H1 (cell line): ENCODE measurements around the gene HMG20A. TPM values are rescaled to one million over a fixed set of nuclear protein-coding genes. Genes with fewer than 3 reads are reported as not detected.

Experiments
- CTCF ChIA-PET: fragments of 300-600 bp; sonication (Branson Sonifier 250); formaldehyde crosslinking; loops from one replicate; lab custom pipeline; 2021; ENCODE audit not compliant: partially characterized antibody; lab: Charles Lee
- POLR2A ChIA-PET: fragments of 300-600 bp; sonication (Branson Sonifier 250); formaldehyde crosslinking; loops from one replicate; lab custom pipeline; 2021; ENCODE audit warnings: inconsistent platforms; ENCODE audit not compliant: partially characterized antibody; lab: Charles Lee
- DNase-seq, 2 experiments: peaks; one replicate each; pipeline versions ENCODE4 v3.0.0 to v3.0.0-alpha.2; 2010 to 2022; ENCODE audit warnings: low spot score in 2 of 2, low read depth in 1 of 2, mixed read lengths in 1 of 2
- FAIRE-seq: peaks from 2 replicates; lab custom pipeline; 2011; peaks lifted over from hg19 to GRCh38; lab: Jason Lieb, UNC
- H2AFZ ChIP-seq: 2 replicates; pipeline ENCODE4 v1.8.1; 2012; ENCODE audit warnings: low read length, inconsistent platforms
- H2AK5ac ChIP-seq: 2 replicates; pipeline ENCODE4 v1.6.1; 2013; ENCODE audit warnings: low read depth, low read length
- H2BK120ac ChIP-seq: replicated peaks from 2 replicates; pipeline ENCODE3; 2013; ENCODE audit warnings: low read depth, low read length, inconsistent platforms
- H2BK12ac ChIP-seq: 2 replicates; pipeline ENCODE4 v1.6.1; 2013; ENCODE audit warnings: low read depth, low read length
- H2BK15ac ChIP-seq: 2 replicates; pipeline ENCODE4 v1.6.1; 2013; ENCODE audit warnings: low read length
- H2BK20ac ChIP-seq: 2 replicates; pipeline ENCODE4 v1.6.1; 2013; ENCODE audit warnings: low read length
- H2BK5ac ChIP-seq: 2 replicates; pipeline ENCODE4 v1.6.1; 2013; ENCODE audit warnings: low read depth, low read length
- H3K14ac ChIP-seq: 2 replicates; pipeline ENCODE4 v1.6.1; 2013; ENCODE audit warnings: inconsistent platforms; ENCODE audit not compliant: insufficient read length
- H3K18ac ChIP-seq: 2 replicates; pipeline ENCODE4 v1.6.1; 2013; ENCODE audit warnings: low read length; ENCODE audit errors: extremely low read depth
- H3K23ac ChIP-seq: 2 replicates; pipeline ENCODE4 v1.6.1; 2013; ENCODE audit warnings: inconsistent platforms; ENCODE audit not compliant: insufficient read length
- H3K23me2 ChIP-seq: 2 replicates; pipeline ENCODE4 v1.6.1; 2013; ENCODE audit warnings: low read depth, low read length
- H3K27ac ChIP-seq: 2 replicates; pipeline ENCODE4 v1.6.1; 2011; ENCODE audit warnings: low read depth, low read length, inconsistent platforms
- H3K27me3 ChIP-seq, 4 experiments: replicated peaks in 1 of 4; 1 replicate in 1 of 4; 2 replicates in 3 of 4; pipeline versions ENCODE4 v1.6.1 to v1.8.1; 2011 to 2013; ENCODE audit warnings: low read length in 3 of 4, mild to moderate bottlenecking in 3 of 4, inconsistent platforms in 2 of 4, mixed read lengths in 2 of 4, moderate library complexity in 1 of 4; ENCODE audit not compliant: control insufficient read depth in 3 of 4, insufficient read depth in 3 of 4; ENCODE audit errors: extremely low read depth in 1 of 4
- H3K36me3 ChIP-seq, 4 experiments: 2 replicates each; pipeline versions ENCODE4 v1.6.1 to v1.8.1; 2011 to 2013; ENCODE audit warnings: mild to moderate bottlenecking in 4 of 4, low read length in 3 of 4, moderate library complexity in 2 of 4, control low read depth in 1 of 4, inconsistent platforms in 1 of 4; ENCODE audit not compliant: insufficient read depth in 4 of 4, control insufficient read depth in 2 of 4
- H3K4ac ChIP-seq: replicated peaks from 2 replicates; pipeline ENCODE3; 2013; ENCODE audit warnings: low read length, low read depth, mixed read lengths, inconsistent platforms; ENCODE audit not compliant: insufficient read length
- H3K4me1 ChIP-seq, 4 experiments: replicated peaks in 1 of 4; 1 replicate in 1 of 4; 2 replicates in 3 of 4; pipeline versions ENCODE4 v1.6.1 to v1.8.1; 2011 to 2013; ENCODE audit warnings: low read length in 3 of 4, inconsistent platforms in 2 of 4, mixed read lengths in 1 of 4; ENCODE audit not compliant: insufficient read depth in 4 of 4, control insufficient read depth in 3 of 4
- H3K4me2 ChIP-seq, 2 experiments: 2 replicates each; pipeline versions ENCODE4 v1.6.1 to v1.8.1; 2011 to 2013; ENCODE audit warnings: low read depth in 2 of 2, low read length in 2 of 2, control low read depth in 1 of 2, inconsistent platforms in 1 of 2, mild to moderate bottlenecking in 1 of 2; ENCODE audit not compliant: insufficient read depth in 1 of 2
- H3K4me3 ChIP-seq, 4 experiments: fragments of 200-600, 300-600 bp in 1 of 4; sonication (generic), shearing (Covaris generic), sonication (Bioruptor Twin) in 1 of 4; 2 replicates each; pipeline versions ENCODE4 v1.5.1 to v1.8.1; 2011 to 2016; ENCODE audit warnings: low read length in 4 of 4, low read depth in 3 of 4, control low read depth in 2 of 4, inconsistent platforms in 2 of 4, mild to moderate bottlenecking in 2 of 4, mixed read lengths in 1 of 4, moderate library complexity in 1 of 4; ENCODE audit not compliant: insufficient read depth in 2 of 4; ENCODE audit errors: extremely low read depth in 1 of 4
- H3K56ac ChIP-seq: replicated peaks from 2 replicates; pipeline ENCODE3; 2013; ENCODE audit warnings: low read depth, mild to moderate bottlenecking, mixed read lengths, low read length, inconsistent platforms; ENCODE audit not compliant: insufficient read length
- H3K79me1 ChIP-seq: 2 replicates; pipeline ENCODE4 v1.6.1; 2013; ENCODE audit warnings: low read depth, low read length, control low read depth
- H3K79me2 ChIP-seq, 2 experiments: 2 replicates each; pipeline versions ENCODE4 v1.6.1 to v1.8.1; 2012 to 2013; ENCODE audit warnings: low read length in 2 of 2, mild to moderate bottlenecking in 2 of 2, inconsistent platforms in 1 of 2; ENCODE audit not compliant: insufficient read depth in 2 of 2, control insufficient read depth in 1 of 2
- H3K9ac ChIP-seq, 4 experiments: replicated peaks in 1 of 4; 1 replicate in 1 of 4; 2 replicates in 3 of 4; pipeline versions ENCODE4 v1.6.1 to v1.8.1; 2011 to 2013; ENCODE audit warnings: low read depth in 3 of 4, low read length in 3 of 4, control low read depth in 2 of 4, mild to moderate bottlenecking in 2 of 4, moderate library complexity in 2 of 4, inconsistent platforms in 1 of 4; ENCODE audit errors: extremely low read depth in 1 of 4
- H3K9me3 ChIP-seq, 2 experiments: 2 replicates each; pipeline versions ENCODE4 v1.6.1 to v1.8.1; 2012 to 2013; ENCODE audit warnings: mild to moderate bottlenecking in 2 of 2, moderate library complexity in 2 of 2, control low read depth in 1 of 2, inconsistent platforms in 1 of 2, low read depth in 1 of 2, low read length in 1 of 2, mixed read lengths in 1 of 2; ENCODE audit not compliant: insufficient read depth in 2 of 2
- H4K20me1 ChIP-seq, 2 experiments: replicated peaks in 1 of 2; 2 replicates each; pipeline versions ENCODE3 to v1.8.1; 2011 to 2013; ENCODE audit warnings: inconsistent platforms in 2 of 2, low read length in 2 of 2, mild to moderate bottlenecking in 1 of 2; ENCODE audit not compliant: insufficient read depth in 2 of 2, control insufficient read depth in 1 of 2
- H4K5ac ChIP-seq: 2 replicates; pipeline ENCODE4 v1.6.1; 2013; ENCODE audit warnings: low read length, low read depth, mixed read lengths, inconsistent platforms; ENCODE audit not compliant: insufficient read length
- H4K8ac ChIP-seq: 2 replicates; pipeline ENCODE4 v1.8.0; 2013; ENCODE audit warnings: mild to moderate bottlenecking, moderate library complexity, low read length, inconsistent platforms; ENCODE audit not compliant: insufficient read depth; ENCODE audit errors: extremely low read depth
- H4K91ac ChIP-seq: replicated peaks from 2 replicates; pipeline ENCODE3; 2013; ENCODE audit warnings: low read length, mixed read lengths, inconsistent platforms; ENCODE audit not compliant: insufficient read length
- TCF12 ChIP-seq: IDR thresholded peaks from 2 replicates; pipeline ENCODE4 v1.6.1; 2011; ENCODE audit warnings: low read depth, mild to moderate bottlenecking, low read length
- WGBS, 2 experiments: shearing (Covaris generic) in 1 of 2; methylation state at CpG; one replicate each; pipeline versions ENCODE4 v1.1.6 to v1.1.7; 2013 to 2015; ENCODE audit warnings: low lambda C conversion rate in 2 of 2, mixed read lengths in 2 of 2, inconsistent platforms in 1 of 2, low coverage in 1 of 2, missing lambda C conversion rate in 1 of 2; ENCODE audit not compliant: insufficient replicate concordance in 2 of 2, insufficient coverage in 1 of 2, insufficient read length in 1 of 2; ENCODE audit errors: extremely low coverage in 1 of 2, missing lambda C conversion rate in 1 of 2; 5-methylcytosine and 5-hydroxymethylcytosine counted together
- polyA plus RNA-seq, 7 experiments: library from polyadenylated mRNA; depleted of rRNA in 3 of 7; stranded (reverse) in 5 of 7; unstranded in 2 of 7; fragments of >200 nt in 5 of 7; fragments of 200-250 nt in 2 of 7; gene quantifications; 1 replicate in 5 of 7; 2 replicates in 1 of 7; 4 replicates in 1 of 7; pipeline versions ENCODE4 v1.2.1 to v1.2.3, GENCODE V29; 2011 to 2013; ENCODE audit warnings: missing spikeins in 2 of 7, mixed read lengths in 2 of 7
- total RNA-seq: library from RNA; stranded (reverse); fragmentation: NEBNext Ultra II Directional; extraction: Animal tissue kit (Norgen Biotek cat#: 25700); gene quantifications from 2 replicates; pipeline ENCODE4 v1.2.1, GENCODE V29; 2021

HMG20A gene
- total and polyA plus RNA-seq, 2 of the 8 experiments (the other 6 are each of a cell fraction or from before 2014, with no cell fraction given) = 52.1 to 59.7 TPM

DNA sequence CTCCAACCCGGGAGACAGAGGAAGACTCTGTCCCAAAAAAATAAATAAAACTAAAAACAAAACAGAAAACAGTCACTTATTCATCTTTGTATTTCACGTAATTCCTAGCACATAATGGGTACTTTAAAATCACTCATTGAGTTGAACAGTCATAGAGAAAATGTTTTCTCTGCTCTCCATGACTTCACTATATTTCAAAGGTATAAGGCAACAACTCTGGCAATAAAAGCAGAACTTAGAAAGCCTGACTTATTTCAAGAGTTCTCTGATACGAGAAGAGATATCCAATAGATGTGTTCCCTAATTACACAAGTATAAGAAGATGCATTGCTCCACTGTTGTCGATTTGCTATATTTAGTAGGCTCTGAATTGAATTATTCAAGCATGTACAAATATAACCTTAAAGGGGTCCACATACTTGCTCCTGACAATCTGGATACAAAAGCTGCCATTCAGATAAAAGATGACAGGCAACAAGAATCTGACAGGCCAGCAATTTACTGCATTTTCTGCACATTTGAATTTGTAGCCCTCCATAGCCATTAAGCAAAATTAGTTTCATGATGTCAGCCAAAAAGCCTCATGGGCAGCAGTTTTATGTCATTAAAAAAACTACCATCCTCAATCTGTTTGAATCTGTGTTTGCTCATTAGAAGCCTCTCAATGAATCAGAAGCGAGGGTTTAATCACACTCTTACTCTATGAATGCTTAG, 48.7 kb upstream of the HMG20A start:
- Histone ChIP-seq H3K4me3 (no peak overlapping the region), H2BK20ac (no peak overlapping the region), H3K4ac (no peak overlapping the region), H3K4me1 (peaks cover 0 to 3% (median under 1%) of the 10 kb centered on the region in 4 experiments; a peak in 1 of 7 replicates), H3K56ac (no peak overlapping the region), H3K27ac (no peak overlapping the region), H2BK12ac (no peak overlapping the region), H3K14ac (no peak overlapping the region), H4K5ac (no peak overlapping the region), H3K79me1 (no peaks in the 10 kb centered on the region), H4K20me1 (no peaks in the 10 kb centered on the region), H3K18ac (no peak overlapping the region), H3K9ac (no peak overlapping the region), H3K23me2 (no peaks in the 10 kb centered on the region), H2BK15ac (no peak overlapping the region), H2BK120ac (no peak overlapping the region), H4K91ac (no peak overlapping the region), H3K27me3 (no peaks in the 10 kb centered on the region), H2BK5ac (no peak overlapping the region), H2AFZ (no peak overlapping the region), H3K4me2 (no peak overlapping the region), H3K23ac (no peak overlapping the region), H3K9me3 (no peaks in the 10 kb centered on the region), H2AK5ac (no peak overlapping the region), H3K36me3 (no peaks in the 10 kb centered on the region), H4K8ac (no peak overlapping the region), H3K79me2 (peaks cover 0 to 54% of the 10 kb centered on the region in 2 experiments; a peak in 2 of 4 replicates)
- 94% methylated on average over 5 of the region's 5 CpGs; no CpG with 5 or more reads in 1 of the 2 experiments for WGBS, 2 experiments
- no peak for FAIRE-seq
- no peak for DNase-seq
- CTCF ChIA-PET = interaction anchor here (0.6 to 1.0 kb wide), 2 partner anchors 66 to 169 kb away, joined by 3 read pairs; no protein-coding TSS in a partner anchor
- POLR2A ChIA-PET = interaction anchor here (0.6 kb wide), 1 partner anchor 39 kb away, joined by 3 read pairs; no protein-coding TSS in a partner anchor
- no peak for TF ChIP-seq TCF12
